Nephron progenitor cell (in vitro differentiated cells): ENCODE measurements around the gene PIGM.

Experiments
- DNase-seq: peaks from one replicate; pipeline ENCODE4 v3.0.0; 2021
- H3K27ac Mint-ChIP-seq: 2 replicates; pipeline ENCODE4 v1.8.0; 2021; ENCODE audit warnings: mild to moderate bottlenecking, moderate library complexity, mixed read lengths
- H3K27me3 Mint-ChIP-seq: 2 replicates; pipeline ENCODE4 v1.8.0; 2021; ENCODE audit warnings: mild to moderate bottlenecking, low read depth, mixed read lengths; ENCODE audit not compliant: poor library complexity
- H3K36me3 Mint-ChIP-seq: 2 replicates; pipeline ENCODE4 v1.8.0; 2021; ENCODE audit warnings: low read depth, mixed read lengths
- H3K4me1 Mint-ChIP-seq: 2 replicates; pipeline ENCODE4 v1.8.0; 2021; ENCODE audit warnings: mixed read lengths
- H3K4me3 Mint-ChIP-seq: 2 replicates; pipeline ENCODE4 v1.8.0; 2021; ENCODE audit warnings: mild to moderate bottlenecking, moderate library complexity, mixed read lengths
- H3K9me3 Mint-ChIP-seq: 2 replicates; pipeline ENCODE4 v1.8.0; 2021; ENCODE audit warnings: mild to moderate bottlenecking, moderate library complexity, mixed read lengths
- TF ChIP-seq, protein P1 (sequence below): fragments of 200-600 bp; sonication (generic); IDR thresholded peaks from 2 replicates; pipeline ENCODE4 v1.5.0; 2021; ENCODE audit warnings: antibody characterized with exemption

The PIGM gene

GRCh38 chr1:160032165-160032820, 503 bp upstream of the PIGM start:
- H3K27ac Mint-ChIP-seq, result peak overlapping the region; percentile 71
- no peaks in the 10 kb centered on the region for H3K9me3 Mint-ChIP-seq
- DNase-seq, result no peak
- TF ChIP-seq, protein P1, sequence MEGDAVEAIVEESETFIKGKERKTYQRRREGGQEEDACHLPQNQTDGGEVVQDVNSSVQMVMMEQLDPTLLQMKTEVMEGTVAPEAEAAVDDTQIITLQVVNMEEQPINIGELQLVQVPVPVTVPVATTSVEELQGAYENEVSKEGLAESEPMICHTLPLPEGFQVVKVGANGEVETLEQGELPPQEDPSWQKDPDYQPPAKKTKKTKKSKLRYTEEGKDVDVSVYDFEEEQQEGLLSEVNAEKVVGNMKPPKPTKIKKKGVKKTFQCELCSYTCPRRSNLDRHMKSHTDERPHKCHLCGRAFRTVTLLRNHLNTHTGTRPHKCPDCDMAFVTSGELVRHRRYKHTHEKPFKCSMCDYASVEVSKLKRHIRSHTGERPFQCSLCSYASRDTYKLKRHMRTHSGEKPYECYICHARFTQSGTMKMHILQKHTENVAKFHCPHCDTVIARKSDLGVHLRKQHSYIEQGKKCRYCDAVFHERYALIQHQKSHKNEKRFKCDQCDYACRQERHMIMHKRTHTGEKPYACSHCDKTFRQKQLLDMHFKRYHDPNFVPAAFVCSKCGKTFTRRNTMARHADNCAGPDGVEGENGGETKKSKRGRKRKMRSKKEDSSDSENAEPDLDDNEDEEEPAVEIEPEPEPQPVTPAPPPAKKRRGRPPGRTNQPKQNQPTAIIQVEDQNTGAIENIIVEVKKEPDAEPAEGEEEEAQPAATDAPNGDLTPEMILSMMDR, result no peak
- peak overlapping the region; percentile 95 for H3K4me3 Mint-ChIP-seq
- H3K36me3 Mint-ChIP-seq, result peaks cover 5% of the 10 kb centered on the region
- peaks cover 37% of the 10 kb centered on the region for H3K27me3 Mint-ChIP-seq
- peaks cover 30% of the 10 kb centered on the region for H3K4me1 Mint-ChIP-seq

DNA sequence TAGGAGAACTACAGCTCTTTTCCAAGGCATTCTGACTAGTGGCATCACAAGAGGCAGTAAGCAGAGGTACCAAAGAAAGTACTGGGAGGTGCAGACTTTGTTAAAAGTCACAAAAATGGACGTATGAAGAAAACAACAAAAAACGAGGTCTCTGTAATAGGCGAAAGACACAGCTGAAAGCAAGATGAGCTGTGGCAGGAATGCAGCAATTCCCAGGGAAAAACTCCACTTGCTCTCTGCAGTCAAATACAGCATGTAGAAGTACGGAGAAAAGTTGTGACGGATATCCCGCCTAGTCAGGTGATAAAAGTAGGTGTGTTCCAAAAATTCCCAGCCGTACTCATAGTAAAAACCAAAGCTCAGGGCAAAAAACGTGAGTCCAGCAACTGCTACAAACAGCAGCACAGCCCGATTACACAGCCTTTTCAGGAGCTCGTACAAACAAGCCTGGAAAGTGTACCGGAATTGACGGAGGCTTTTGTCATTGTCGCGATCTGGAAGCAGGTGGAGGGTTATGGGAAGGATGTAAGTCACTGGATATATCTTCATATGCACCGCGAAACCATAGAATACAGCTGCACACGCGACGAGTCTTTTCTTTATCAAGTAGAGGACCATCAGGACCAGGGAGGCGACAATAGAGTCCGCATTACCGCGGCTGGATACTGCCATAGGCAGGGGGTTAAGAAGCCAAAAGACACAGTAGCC, 979 bp downstream of the PIGM start:
- Mint-ChIP-seq H3K27me3 (peaks cover 27% of the 10 kb centered on the region), H3K4me1 (peaks cover 30% of the 10 kb centered on the region), H3K27ac (no peak overlapping the region), H3K4me3 (peak overlapping the region; percentile 95), H3K9me3 (no peaks in the 10 kb centered on the region), H3K36me3 (peaks cover 9% of the 10 kb centered on the region)
- TF ChIP-seq, protein P1, result no peak
- DNase-seq, result no peak

GRCh38 chr1:160028426-160028825, 3.4 kb downstream of the PIGM start:
- Mint-ChIP-seq H3K36me3 (peaks cover 9% of the 10 kb centered on the region), H3K27ac (no peak overlapping the region), H3K9me3 (no peaks in the 10 kb centered on the region), H3K4me1 (peaks cover 30% of the 10 kb centered on the region), H3K4me3 (no peak overlapping the region), H3K27me3 (peaks cover 20% of the 10 kb centered on the region)
- no peak for DNase-seq
- TF ChIP-seq, protein P1, result no peak

GRCh38 chr1:160025314-160025713, 6.5 kb downstream of the PIGM start:
- DNase-seq, result no peak
- no peak overlapping the region for H3K4me3 Mint-ChIP-seq
- TF ChIP-seq, protein P1, result no peak
- H3K27me3 Mint-ChIP-seq, result peaks cover 38% of the 10 kb centered on the region
- no peaks in the 10 kb centered on the region for H3K9me3 Mint-ChIP-seq
- H3K27ac Mint-ChIP-seq, result no peak overlapping the region
- peaks cover 7% of the 10 kb centered on the region for H3K4me1 Mint-ChIP-seq
- H3K36me3 Mint-ChIP-seq, result peaks cover 9% of the 10 kb centered on the region

- no peak for DNase-seq
- TF ChIP-seq, protein P1, result no peak
- H3K9me3 Mint-ChIP-seq, result no peaks in the 10 kb centered on the region
- H3K36me3 Mint-ChIP-seq, result peaks cover 9% of the 10 kb centered on the region
- H3K4me3 Mint-ChIP-seq, result no peak overlapping the region
- H3K27ac Mint-ChIP-seq, result no peak overlapping the region
- peaks cover 38% of the 10 kb centered on the region for H3K27me3 Mint-ChIP-seq
- peaks cover 5% of the 10 kb centered on the region for H3K4me1 Mint-ChIP-seq
These were observed 7.4 kb downstream of the PIGM start for GRCh38 chr1:160024195-160024905.
